ENCODE data around the gene CCDC148. TPM values are rescaled to one million over a fixed set of nuclear protein-coding genes. Genes with fewer than 3 reads are reported as not detected.
A peak's percentile ranks its signal among the peaks of the same experiment; 100 is the strongest.

The CCDC148 gene
- under 1 TPM in 1 of 2 experiments, not detected in 1; 0.16 TPM for total RNA-seq

DNA sequence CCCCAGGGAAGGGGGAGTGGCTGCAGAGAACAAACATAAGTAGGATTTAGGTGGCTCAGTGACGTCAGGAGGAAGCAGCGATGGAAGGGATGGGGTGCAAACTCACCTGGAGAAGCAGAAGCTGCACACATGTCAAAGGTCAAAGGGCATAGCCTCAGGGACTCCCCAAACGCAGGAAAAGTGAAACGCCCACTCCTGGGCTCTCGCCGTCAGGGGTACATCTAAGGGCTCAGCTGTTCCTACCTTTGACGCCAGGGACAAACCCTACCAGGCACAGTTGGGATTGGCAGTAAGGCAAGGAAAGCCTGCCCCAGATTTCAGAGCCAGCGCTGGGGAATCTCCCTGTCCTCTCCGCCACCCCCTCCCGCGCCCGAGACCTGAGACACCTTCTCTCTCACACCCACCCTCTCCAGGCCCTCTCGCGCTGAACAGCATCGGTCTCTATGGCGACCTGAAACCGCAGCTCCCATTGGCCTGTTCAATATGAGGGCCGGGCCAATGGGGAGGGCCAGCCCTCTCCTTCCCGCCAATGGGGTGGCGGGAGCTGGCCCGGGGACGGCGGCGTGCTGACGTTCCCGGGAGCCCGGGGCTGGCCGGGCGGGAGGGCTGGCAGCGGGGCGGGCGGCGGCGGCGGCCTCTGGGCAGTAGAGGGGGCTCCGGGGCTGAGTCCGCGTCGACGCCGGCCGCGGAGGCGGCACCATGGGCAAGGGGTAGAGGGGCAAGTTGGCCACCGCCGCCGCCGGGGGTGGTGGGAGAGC, at the start of gene CCDC148, which contains the start of gene PKP4:
TSS of gene CCDC148 (minus strand) at position 445 of the 758 bp plus-strand sequence. CDS start at position 131, 314 bp downstream.
TSS of gene PKP4 (plus strand) at position 644 of the 758 bp plus-strand sequence. CDS start 76,233 bp downstream, outside the sequence.
- CTCF ChIA-PET, result interaction anchor here (1.1 to 3.1 kb wide), 3 partner anchors 9 to 25 kb away, joined by 3 to 17 read pairs (median 7); no protein-coding TSS in a partner anchor
- POLR2A ChIA-PET, result no interaction called here
- Mint-ChIP-seq H3K27me3 (ENCODE audit: low read depth) (peaks cover 32% of the 10 kb centered on the region), H3K4me3 (peak within 1 kb of the TSS; percentile 87), H3K4me1 (ENCODE audit: low read depth) (peaks cover 25% of the 10 kb centered on the region), H3K9me3 (ENCODE audit: insufficient read depth) (no peaks in the 10 kb centered on the region), H3K27ac (peak within 1 kb of the TSS; percentile 87), H3K36me3 (ENCODE audit: low read depth) (peaks cover 3% of the 10 kb centered on the region)
- peak; percentile 91 for DNase-seq
- peak; percentile 91 for ATAC-seq

- no peaks in the 10 kb centered on the region for H3K9me3 Mint-ChIP-seq (ENCODE audit: insufficient read depth)
- H3K27ac Mint-ChIP-seq, result no peak overlapping the region
- CTCF ChIA-PET, result no interaction called here
- DNase-seq, result no peak
- ATAC-seq, result no peak
- no peaks in the 10 kb centered on the region for H3K4me1 Mint-ChIP-seq (ENCODE audit: low read depth)
- POLR2A ChIA-PET, result interaction anchor here (0.7 kb wide), 1 partner anchor 1415 kb away, joined by 3 read pairs; no protein-coding TSS in a partner anchor
- H3K4me3 Mint-ChIP-seq, result no peak overlapping the region
- no peaks in the 10 kb centered on the region for H3K36me3 Mint-ChIP-seq (ENCODE audit: low read depth)
- no peaks in the 10 kb centered on the region for H3K27me3 Mint-ChIP-seq (ENCODE audit: low read depth)
Observed at GRCh38 chr2:158505448-158505934, 48.9 kb upstream of the CCDC148 start.

GRCh38 chr2:158504088-158504487, 47.5 kb upstream of the CCDC148 start:
- Mint-ChIP-seq H3K9me3 (ENCODE audit: insufficient read depth) (no peaks in the 10 kb centered on the region), H3K27ac (no peak overlapping the region), H3K27me3 (ENCODE audit: low read depth) (no peaks in the 10 kb centered on the region), H3K4me1 (ENCODE audit: low read depth) (no peaks in the 10 kb centered on the region), H3K36me3 (ENCODE audit: low read depth) (no peaks in the 10 kb centered on the region), H3K4me3 (no peak overlapping the region)
- ChIA-PET POLR2A (no interaction called here), CTCF (no interaction called here)
- ATAC-seq, result no peak
- DNase-seq, result no peak

DNA sequence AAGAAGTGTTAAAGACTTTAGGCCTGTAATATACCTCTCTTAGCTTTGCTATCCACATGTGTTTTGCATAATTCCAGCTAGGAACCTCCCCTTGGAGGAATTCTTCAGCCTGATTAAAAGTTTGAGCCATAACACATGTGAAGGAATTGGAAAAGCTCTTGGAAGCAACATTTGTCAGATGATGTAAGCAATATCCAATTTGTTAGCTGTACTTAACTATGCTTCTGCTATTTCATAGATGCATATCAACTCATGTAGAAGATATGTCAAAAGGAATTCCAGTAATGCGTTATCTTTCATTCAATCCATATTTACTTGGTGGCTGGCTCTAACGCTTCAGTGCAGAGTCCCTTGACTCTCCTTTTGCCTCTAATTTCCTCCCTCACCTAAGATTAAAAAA, 46.4 kb upstream of the CCDC148 start:
- H3K4me1 Mint-ChIP-seq (ENCODE audit: low read depth), result no peaks in the 10 kb centered on the region
- ATAC-seq (no peak), DNase-seq (no peak)
- CTCF ChIA-PET, result no interaction called here
- no peaks in the 10 kb centered on the region for H3K9me3 Mint-ChIP-seq (ENCODE audit: insufficient read depth)
- no peak overlapping the region for H3K4me3 Mint-ChIP-seq
- H3K27ac Mint-ChIP-seq, result no peak overlapping the region
- H3K27me3 Mint-ChIP-seq (ENCODE audit: low read depth), result no peaks in the 10 kb centered on the region
- POLR2A ChIA-PET, result no interaction called here
- no peaks in the 10 kb centered on the region for H3K36me3 Mint-ChIP-seq (ENCODE audit: low read depth)

- Mint-ChIP-seq H3K27ac (no peak overlapping the region), H3K9me3 (ENCODE audit: insufficient read depth) (no peaks in the 10 kb centered on the region), H3K4me1 (ENCODE audit: low read depth) (no peaks in the 10 kb centered on the region), H3K4me3 (no peak overlapping the region), H3K36me3 (ENCODE audit: low read depth) (no peaks in the 10 kb centered on the region), H3K27me3 (ENCODE audit: low read depth) (no peaks in the 10 kb centered on the region)
- ATAC-seq, result no peak
- ChIA-PET POLR2A (no interaction called here), CTCF (no interaction called here)
- DNase-seq, result no peak
Observed at GRCh38 chr2:158501301-158501700, 44.7 kb upstream of the CCDC148 start.

- H3K36me3 Mint-ChIP-seq (ENCODE audit: low read depth), result no peaks in the 10 kb centered on the region
- CTCF ChIA-PET, result no interaction called here
- DNase-seq (no peak), ATAC-seq (no peak)
- no peaks in the 10 kb centered on the region for H3K9me3 Mint-ChIP-seq (ENCODE audit: insufficient read depth)
- POLR2A ChIA-PET, result no interaction called here
- no peaks in the 10 kb centered on the region for H3K4me1 Mint-ChIP-seq (ENCODE audit: low read depth)
- H3K27ac Mint-ChIP-seq, result no peak overlapping the region
- no peaks in the 10 kb centered on the region for H3K27me3 Mint-ChIP-seq (ENCODE audit: low read depth)
- no peak overlapping the region for H3K4me3 Mint-ChIP-seq
Observed at GRCh38 chr2:158500333-158500732, 43.8 kb upstream of the CCDC148 start.

DNA sequence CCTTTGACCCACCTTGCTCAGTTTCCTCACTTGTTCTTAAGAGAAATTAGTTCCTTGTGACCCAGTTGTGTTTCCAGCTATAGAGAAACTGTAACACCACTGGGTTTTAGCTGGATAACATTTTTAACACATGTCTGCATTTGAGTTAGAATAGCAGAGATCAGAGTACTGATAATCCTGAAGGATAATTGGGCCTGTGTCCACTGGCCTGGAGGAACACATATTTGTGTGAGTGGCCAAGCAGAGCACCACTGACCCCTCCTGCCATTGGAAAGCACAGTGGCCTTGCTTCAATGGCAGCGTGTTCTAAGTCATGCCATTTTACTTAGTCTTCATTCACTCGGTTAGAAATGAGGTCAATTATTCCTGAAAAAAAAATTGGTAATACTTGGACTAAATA, 42.8 kb upstream of the CCDC148 start:
- Mint-ChIP-seq H3K4me3 (no peak overlapping the region), H3K4me1 (ENCODE audit: low read depth) (no peaks in the 10 kb centered on the region), H3K36me3 (ENCODE audit: low read depth) (no peaks in the 10 kb centered on the region), H3K27me3 (ENCODE audit: low read depth) (no peaks in the 10 kb centered on the region), H3K27ac (no peak overlapping the region), H3K9me3 (ENCODE audit: insufficient read depth) (no peaks in the 10 kb centered on the region)
- ATAC-seq, result no peak
- POLR2A ChIA-PET, result no interaction called here
- DNase-seq, result no peak
- CTCF ChIA-PET, result no interaction called here

GRCh38 chr2:158498749-158499136, 42.2 kb upstream of the CCDC148 start:
- ChIA-PET POLR2A (no interaction called here), CTCF (no interaction called here)
- no peaks in the 10 kb centered on the region for H3K4me1 Mint-ChIP-seq (ENCODE audit: low read depth)
- no peaks in the 10 kb centered on the region for H3K27me3 Mint-ChIP-seq (ENCODE audit: low read depth)
- DNase-seq (no peak), ATAC-seq (no peak)
- H3K9me3 Mint-ChIP-seq (ENCODE audit: insufficient read depth), result no peaks in the 10 kb centered on the region
- H3K4me3 Mint-ChIP-seq, result no peak overlapping the region
- no peaks in the 10 kb centered on the region for H3K36me3 Mint-ChIP-seq (ENCODE audit: low read depth)
- H3K27ac Mint-ChIP-seq, result no peak overlapping the region

GRCh38 chr2:158498043-158498748, 41.6 kb upstream of the CCDC148 start:
- no peak for ATAC-seq
- no peaks in the 10 kb centered on the region for H3K9me3 Mint-ChIP-seq (ENCODE audit: insufficient read depth)
- no peaks in the 10 kb centered on the region for H3K4me1 Mint-ChIP-seq (ENCODE audit: low read depth)
- no peak overlapping the region for H3K27ac Mint-ChIP-seq
- no peak overlapping the region for H3K4me3 Mint-ChIP-seq
- no peaks in the 10 kb centered on the region for H3K27me3 Mint-ChIP-seq (ENCODE audit: low read depth)
- no peak for DNase-seq
- no peaks in the 10 kb centered on the region for H3K36me3 Mint-ChIP-seq (ENCODE audit: low read depth)
- POLR2A ChIA-PET, result no interaction called here
- CTCF ChIA-PET, result no interaction called here

GRCh38 chr2:158497486-158497885, 40.9 kb upstream of the CCDC148 start:
- CTCF ChIA-PET, result no interaction called here
- no peak overlapping the region for H3K4me3 Mint-ChIP-seq
- no peaks in the 10 kb centered on the region for H3K36me3 Mint-ChIP-seq (ENCODE audit: low read depth)
- no peaks in the 10 kb centered on the region for H3K9me3 Mint-ChIP-seq (ENCODE audit: insufficient read depth)
- H3K27me3 Mint-ChIP-seq (ENCODE audit: low read depth), result no peaks in the 10 kb centered on the region
- H3K27ac Mint-ChIP-seq, result no peak overlapping the region
- H3K4me1 Mint-ChIP-seq (ENCODE audit: low read depth), result no peaks in the 10 kb centered on the region
- DNase-seq, result no peak
- POLR2A ChIA-PET, result no interaction called here
- no peak for ATAC-seq

DNA sequence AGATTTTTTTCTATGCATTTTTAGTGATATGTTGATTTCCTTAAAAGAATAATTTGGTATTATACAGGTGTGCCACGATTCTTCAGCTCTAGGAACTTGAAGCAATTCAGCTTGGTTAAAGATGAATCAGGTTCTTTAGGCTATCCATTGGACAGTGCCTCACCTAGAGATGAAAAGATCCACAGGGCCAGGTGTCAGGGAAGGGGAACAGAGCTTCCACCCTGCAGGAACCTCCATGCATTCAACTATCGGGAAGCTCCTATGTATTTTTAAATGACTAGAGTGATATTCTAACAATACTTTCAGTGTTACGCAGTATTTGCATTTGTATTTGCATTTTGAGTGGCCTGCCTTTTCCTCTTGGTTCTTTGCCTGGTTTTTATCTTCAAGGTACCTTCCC, 40.4 kb upstream of the CCDC148 start:
- Mint-ChIP-seq H3K27ac (no peak overlapping the region), H3K4me1 (ENCODE audit: low read depth) (no peaks in the 10 kb centered on the region), H3K36me3 (ENCODE audit: low read depth) (no peaks in the 10 kb centered on the region), H3K27me3 (ENCODE audit: low read depth) (no peaks in the 10 kb centered on the region), H3K9me3 (ENCODE audit: insufficient read depth) (no peaks in the 10 kb centered on the region), H3K4me3 (no peak overlapping the region)
- CTCF ChIA-PET, result no interaction called here
- ATAC-seq (no peak), DNase-seq (no peak)
- POLR2A ChIA-PET, result no interaction called here

DNA sequence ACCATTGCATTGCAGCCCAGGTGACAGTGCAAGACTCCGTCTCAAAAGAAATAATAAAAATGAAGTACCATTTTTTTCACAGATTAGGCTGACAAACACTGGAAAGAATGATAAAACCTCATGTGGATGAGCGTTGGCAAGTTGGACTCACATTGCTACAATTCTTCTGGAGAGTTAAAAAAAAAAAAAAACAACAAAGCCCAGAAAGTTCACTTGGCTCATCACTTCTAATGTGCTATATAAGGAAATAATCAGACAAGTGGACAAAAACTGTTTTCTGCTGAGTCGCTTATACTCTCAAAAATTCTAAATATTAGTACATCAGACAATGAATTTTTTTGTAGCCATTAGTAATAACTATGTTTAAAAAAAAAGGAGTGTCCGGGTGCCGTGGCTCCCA, 38.6 kb upstream of the CCDC148 start:
- no peaks in the 10 kb centered on the region for H3K36me3 Mint-ChIP-seq (ENCODE audit: low read depth)
- no peak overlapping the region for H3K4me3 Mint-ChIP-seq
- H3K27me3 Mint-ChIP-seq (ENCODE audit: low read depth), result no peaks in the 10 kb centered on the region
- no peak for DNase-seq
- no peak overlapping the region for H3K27ac Mint-ChIP-seq
- H3K4me1 Mint-ChIP-seq (ENCODE audit: low read depth), result no peaks in the 10 kb centered on the region
- no peak for ATAC-seq
- POLR2A ChIA-PET, result no interaction called here
- CTCF ChIA-PET, result no interaction called here
- H3K9me3 Mint-ChIP-seq (ENCODE audit: insufficient read depth), result no peaks in the 10 kb centered on the region

All from activated CD8-positive, alpha-beta T cell treated with anti-CD3 and anti-CD28 coated beads, Interleukin-2, amount 10 ng/mL, durations not matched to agents 7 days and 5 days (primary cell).